ENCODE results near the gene DNM1. TPM values are rescaled to one million over a fixed set of nuclear protein-coding genes. Genes with fewer than 3 reads are reported as not detected.
A peak's percentile ranks its signal among the peaks of the same experiment; 100 is the strongest.

The DNM1 gene
- polyA plus RNA-seq, 4 donors, result 0.45 to 72.1 (median 3.7) TPM

DNA sequence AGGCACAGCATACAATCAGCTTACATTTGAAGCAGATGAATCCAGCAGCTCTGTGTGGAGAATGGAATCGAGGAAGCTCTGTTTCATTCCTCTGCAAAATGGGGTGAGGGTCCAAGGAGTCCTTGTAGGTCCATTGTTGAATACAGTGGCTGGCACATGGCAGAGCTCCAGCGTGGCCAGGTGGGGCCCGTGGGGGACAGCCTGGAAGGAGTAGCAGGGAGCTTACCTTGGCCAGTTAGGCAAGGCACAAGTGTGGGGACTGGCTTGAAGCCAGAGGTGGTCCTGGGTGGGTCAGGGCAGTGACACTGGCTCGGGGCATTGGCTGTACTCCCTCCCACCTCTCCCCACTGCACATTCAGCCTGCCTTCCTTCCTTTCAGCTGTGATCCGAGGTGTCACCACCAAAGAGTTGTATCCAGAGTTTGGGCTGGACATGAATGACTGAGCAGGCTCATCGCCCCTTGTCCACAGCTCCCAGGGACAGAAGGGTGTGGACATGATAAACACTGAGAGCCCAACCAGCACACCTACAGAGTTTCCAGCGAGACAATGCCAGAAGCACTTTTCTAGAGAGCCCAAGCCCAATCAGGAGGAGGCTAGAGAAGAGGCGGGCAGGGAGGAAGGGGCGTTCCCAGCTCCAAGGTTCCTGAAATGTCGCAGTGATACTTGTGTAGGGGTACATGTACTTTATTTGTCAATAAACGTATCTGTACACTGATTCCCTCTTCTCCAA, 85.3 kb downstream of the DNM1 start:
- Histone ChIP-seq H3K4me1 (ENCODE audit: control insufficient read depth in 3 of 3, insufficient read depth in 2 of 3, low read depth in 1 of 3, low read length in 2 of 3) (no peaks in the 10 kb centered on the region), H3K4me3 (ENCODE audit: low read depth in 1 of 3, low read length in 3 of 3) (no peak overlapping the region), H3K36me3 (ENCODE audit: control insufficient read depth in 3 of 3, insufficient read depth in 2 of 3, low read depth in 1 of 3, low read length in 3 of 3) (peaks cover 2 to 31% (median 8%) of the 10 kb centered on the region in 3 donors), H3K9me3 (ENCODE audit: control insufficient read depth in 2 of 2, insufficient read depth in 1 of 2, low read depth in 1 of 2, low read length in 1 of 2) (no peaks in the 10 kb centered on the region), H3K27ac (ENCODE audit: low read depth in 1 of 3, low read length in 2 of 3) (no peak overlapping the region), H3K27me3 (ENCODE audit: control insufficient read depth in 3 of 3, insufficient read depth in 3 of 3, low read length in 3 of 3) (no peaks in the 10 kb centered on the region)
- DNase-seq, result no peak
- WGBS, 3 donors, result 82 to 84% (median 84%) methylated on average over 11 of the region's 11 CpGs
- FAIRE-seq, result no peak

DNA sequence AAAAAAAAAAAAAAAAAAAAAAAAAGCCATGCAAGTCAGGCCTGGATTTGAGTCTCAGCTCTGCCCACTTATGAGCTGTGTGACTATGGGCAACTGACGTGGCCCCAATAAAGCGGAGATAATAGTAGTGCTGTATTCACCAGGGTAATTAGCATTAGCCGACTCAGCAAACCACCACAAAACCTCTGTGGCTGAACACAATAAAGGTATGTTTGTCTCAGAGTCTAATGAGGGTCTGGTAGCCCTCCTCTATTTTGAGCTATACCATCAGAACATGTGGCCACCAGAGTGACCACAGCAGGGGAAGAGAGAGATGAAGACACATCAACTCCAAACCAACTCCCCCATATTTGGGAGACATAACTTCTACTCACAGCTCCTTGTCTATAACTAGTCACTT, 88.8 kb downstream of the DNM1 start:
- no peaks in the 10 kb centered on the region for H3K9me3 ChIP-seq (ENCODE audit: control insufficient read depth in 2 of 2, insufficient read depth in 1 of 2, low read depth in 1 of 2, low read length in 1 of 2)
- H3K4me3 ChIP-seq (ENCODE audit: low read depth in 1 of 3, low read length in 3 of 3), result no peak overlapping the region
- FAIRE-seq (no peak), DNase-seq (no peak)
- no peaks in the 10 kb centered on the region for H3K27me3 ChIP-seq (ENCODE audit: control insufficient read depth in 3 of 3, insufficient read depth in 3 of 3, low read length in 3 of 3)
- H3K4me1 ChIP-seq (ENCODE audit: control insufficient read depth in 3 of 3, insufficient read depth in 2 of 3, low read depth in 1 of 3, low read length in 2 of 3), result peaks cover 0 to 17% (median 0%) of the 10 kb centered on the region in 3 donors
- H3K27ac ChIP-seq (ENCODE audit: low read depth in 1 of 3, low read length in 2 of 3), result no peak overlapping the region
- peaks cover 0 to 16% (median 2%) of the 10 kb centered on the region in 3 donors for H3K36me3 ChIP-seq (ENCODE audit: control insufficient read depth in 3 of 3, insufficient read depth in 2 of 3, low read depth in 1 of 3, low read length in 3 of 3)
- WGBS, 3 donors, result 78 to 96% (median 78%) methylated on average over 3 of the region's 3 CpGs

DNA sequence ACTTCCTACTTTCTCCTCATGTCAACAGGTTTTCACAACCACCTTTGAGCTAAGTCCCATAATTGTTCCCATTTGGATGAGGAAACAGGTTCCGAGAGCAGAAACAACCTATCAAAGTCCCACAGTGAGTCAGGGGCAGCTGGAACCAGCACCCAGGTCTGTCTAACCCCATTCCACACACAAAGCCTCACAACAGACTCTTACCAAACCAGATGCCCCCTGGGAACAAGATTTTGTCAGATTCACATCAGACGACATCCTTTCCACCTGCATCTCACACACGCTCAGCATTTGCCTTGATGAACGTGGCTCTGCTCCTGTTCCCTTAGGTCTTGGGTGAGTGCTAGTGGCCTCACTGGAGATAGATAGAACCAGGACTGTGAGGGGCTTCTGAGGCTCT, 89.9 kb downstream of the DNM1 start:
- H3K4me1 ChIP-seq (ENCODE audit: control insufficient read depth in 3 of 3, insufficient read depth in 2 of 3, low read depth in 1 of 3, low read length in 2 of 3), result peaks cover 0 to 24% (median 0%) of the 10 kb centered on the region in 3 donors
- no peak for FAIRE-seq
- no peaks in the 10 kb centered on the region for H3K27me3 ChIP-seq (ENCODE audit: control insufficient read depth in 3 of 3, insufficient read depth in 3 of 3, low read length in 3 of 3)
- peaks cover 0 to 13% (median 2%) of the 10 kb centered on the region in 3 donors for H3K36me3 ChIP-seq (ENCODE audit: control insufficient read depth in 3 of 3, insufficient read depth in 2 of 3, low read depth in 1 of 3, low read length in 3 of 3)
- 86 to 93% (median 87%) methylated on average over 4 of the region's 4 CpGs for WGBS, 3 donors
- no peak overlapping the region for H3K27ac ChIP-seq (ENCODE audit: low read depth in 1 of 3, low read length in 2 of 3)
- H3K9me3 ChIP-seq (ENCODE audit: control insufficient read depth in 2 of 2, insufficient read depth in 1 of 2, low read depth in 1 of 2, low read length in 1 of 2), result no peaks in the 10 kb centered on the region
- no peak for DNase-seq
- H3K4me3 ChIP-seq (ENCODE audit: low read depth in 1 of 3, low read length in 3 of 3), result no peak overlapping the region

DNA sequence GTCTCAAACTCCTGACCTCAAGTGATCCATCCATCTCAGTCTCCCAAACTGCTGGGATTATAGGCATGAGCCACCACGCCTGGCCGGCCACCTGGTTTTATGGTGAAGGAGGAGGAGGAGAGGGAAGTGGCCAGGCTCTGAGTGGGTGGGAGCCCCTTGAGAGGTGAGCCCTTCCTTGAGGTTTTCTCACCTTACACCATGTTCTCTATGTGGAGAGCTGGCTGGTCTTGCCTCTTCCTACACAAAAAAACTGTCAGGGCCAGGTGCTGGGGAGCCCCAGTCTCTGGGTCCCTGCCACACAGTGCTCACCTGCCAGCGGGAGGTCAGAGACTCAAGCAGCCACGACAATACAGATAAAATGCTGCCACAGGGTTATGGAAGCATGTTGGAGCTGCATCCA, 91.0 kb downstream of the DNM1 start:
- H3K4me3 ChIP-seq (ENCODE audit: low read depth in 1 of 3, low read length in 3 of 3), result no peak overlapping the region
- peaks cover 0 to 24% (median 0%) of the 10 kb centered on the region in 3 donors for H3K4me1 ChIP-seq (ENCODE audit: control insufficient read depth in 3 of 3, insufficient read depth in 2 of 3, low read depth in 1 of 3, low read length in 2 of 3)
- no peak for FAIRE-seq
- 75 to 85% (median 76%) methylated on average over 4 of the region's 4 CpGs for WGBS, 3 donors
- peaks cover 0 to 5% (median 2%) of the 10 kb centered on the region in 3 donors for H3K36me3 ChIP-seq (ENCODE audit: control insufficient read depth in 3 of 3, insufficient read depth in 2 of 3, low read depth in 1 of 3, low read length in 3 of 3)
- H3K27me3 ChIP-seq (ENCODE audit: control insufficient read depth in 3 of 3, insufficient read depth in 3 of 3, low read length in 3 of 3), result no peaks in the 10 kb centered on the region
- no peaks in the 10 kb centered on the region for H3K9me3 ChIP-seq (ENCODE audit: control insufficient read depth in 2 of 2, insufficient read depth in 1 of 2, low read depth in 1 of 2, low read length in 1 of 2)
- no peak overlapping the region for H3K27ac ChIP-seq (ENCODE audit: low read depth in 1 of 3, low read length in 2 of 3)
- DNase-seq, result no peak

DNA sequence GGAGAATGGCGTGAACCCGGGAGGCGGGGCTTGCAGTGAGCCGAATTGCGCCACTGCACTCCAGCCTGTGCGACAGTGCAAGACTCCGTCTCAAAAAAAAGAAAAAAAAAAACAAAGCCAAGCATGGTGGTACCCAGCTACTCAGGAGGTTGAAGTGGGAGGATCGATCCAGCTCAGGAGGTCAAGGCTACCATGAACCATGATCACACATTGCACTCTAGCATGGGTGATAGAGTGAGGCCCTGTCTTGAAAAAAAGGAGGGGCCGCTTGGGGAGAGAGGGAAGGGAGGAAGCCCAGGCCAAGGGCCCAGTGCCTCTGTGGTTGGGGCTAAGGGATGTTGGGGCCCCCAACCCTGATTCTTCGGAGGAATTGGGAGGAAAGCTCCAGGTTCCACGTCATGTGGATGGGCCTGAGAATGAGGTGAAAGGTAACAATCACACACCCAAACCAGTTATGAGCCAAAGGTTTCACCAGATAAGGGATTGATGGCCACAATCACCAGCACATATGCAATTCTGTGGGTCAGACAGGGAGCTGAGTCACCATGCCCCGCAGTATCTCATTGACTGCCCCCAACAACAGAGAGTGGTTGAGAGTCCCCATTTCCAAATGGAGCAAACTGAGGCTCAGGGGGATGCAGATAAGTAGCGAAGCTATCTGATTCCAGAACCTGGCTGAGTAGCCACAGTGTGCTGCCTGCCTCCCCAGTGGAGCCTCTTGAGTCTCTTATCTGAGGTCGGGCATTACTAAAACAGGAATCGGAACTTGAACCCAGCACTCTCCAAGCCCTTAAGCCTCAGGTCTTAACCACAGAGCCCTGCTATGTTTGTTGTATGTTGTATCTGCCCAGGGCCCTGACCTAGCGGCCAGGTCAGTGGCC, 93.4 kb downstream of the DNM1 start:
- peaks cover 0 to 24% (median 0%) of the 10 kb centered on the region in 3 donors for H3K4me1 ChIP-seq (ENCODE audit: control insufficient read depth in 3 of 3, insufficient read depth in 2 of 3, low read depth in 1 of 3, low read length in 2 of 3)
- peaks cover 0 to 4% (median 2%) of the 10 kb centered on the region in 3 donors for H3K36me3 ChIP-seq (ENCODE audit: control insufficient read depth in 3 of 3, insufficient read depth in 2 of 3, low read depth in 1 of 3, low read length in 3 of 3)
- no peaks in the 10 kb centered on the region for H3K9me3 ChIP-seq (ENCODE audit: control insufficient read depth in 2 of 2, insufficient read depth in 1 of 2, low read depth in 1 of 2, low read length in 1 of 2)
- no peak for FAIRE-seq
- no peaks in the 10 kb centered on the region for H3K27me3 ChIP-seq (ENCODE audit: control insufficient read depth in 3 of 3, insufficient read depth in 3 of 3, low read length in 3 of 3)
- H3K27ac ChIP-seq (ENCODE audit: low read depth in 1 of 3, low read length in 2 of 3), result peak overlapping the region; percentile 81 to 92 (median 89)
- no peak overlapping the region for H3K4me3 ChIP-seq (ENCODE audit: low read depth in 1 of 3, low read length in 3 of 3)
- WGBS, 3 donors, result 51 to 76% (median 56%) methylated on average over 16 of the region's 16 CpGs
- DNase-seq, result peak; percentile 90 to 92

DNA sequence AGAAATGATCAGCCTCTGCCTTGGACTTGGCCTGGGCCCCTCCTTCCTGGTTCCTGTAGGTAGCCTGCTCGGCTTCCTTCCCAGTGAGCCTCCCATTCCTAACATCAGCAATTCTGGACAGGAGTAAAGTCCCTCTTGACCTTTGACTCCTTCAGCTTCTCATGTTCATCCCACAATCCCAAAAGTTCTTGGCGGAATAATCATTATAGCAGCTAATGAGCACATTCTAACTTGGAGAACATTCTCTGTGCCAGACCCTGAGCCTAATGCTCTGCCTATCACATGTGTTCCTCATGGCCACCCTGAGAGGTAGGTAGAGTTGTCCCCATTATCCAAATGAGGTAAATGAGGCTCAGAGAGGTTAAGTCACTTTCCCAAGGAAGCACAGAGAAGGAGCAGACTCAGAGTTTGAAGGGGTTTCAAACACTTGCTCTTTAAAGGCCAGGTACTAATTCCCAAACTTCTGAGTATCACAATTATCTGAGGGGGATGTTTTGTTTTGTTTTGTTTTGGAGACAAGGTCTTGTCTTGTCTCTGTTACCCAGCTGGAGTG, 94.1 kb downstream of the DNM1 start:
- 44 to 73% (median 68%) methylated on average over 2 of the region's 2 CpGs for WGBS, 3 donors
- DNase-seq (peak in 1 of 2 donors; percentile 61), FAIRE-seq (no peak)
- Histone ChIP-seq H3K27ac (ENCODE audit: low read depth in 1 of 3, low read length in 2 of 3) (peak overlapping the region; percentile 76 to 92 (median 89)), H3K27me3 (ENCODE audit: control insufficient read depth in 3 of 3, insufficient read depth in 3 of 3, low read length in 3 of 3) (no peaks in the 10 kb centered on the region), H3K4me1 (ENCODE audit: control insufficient read depth in 3 of 3, insufficient read depth in 2 of 3, low read depth in 1 of 3, low read length in 2 of 3) (peaks cover 0 to 24% (median 0%) of the 10 kb centered on the region in 3 donors), H3K36me3 (ENCODE audit: control insufficient read depth in 3 of 3, insufficient read depth in 2 of 3, low read depth in 1 of 3, low read length in 3 of 3) (peaks cover 0 to 4% (median 0%) of the 10 kb centered on the region in 3 donors), H3K4me3 (ENCODE audit: low read depth in 1 of 3, low read length in 3 of 3) (no peak overlapping the region), H3K9me3 (ENCODE audit: control insufficient read depth in 2 of 2, insufficient read depth in 1 of 2, low read depth in 1 of 2, low read length in 1 of 2) (no peaks in the 10 kb centered on the region)

DNA sequence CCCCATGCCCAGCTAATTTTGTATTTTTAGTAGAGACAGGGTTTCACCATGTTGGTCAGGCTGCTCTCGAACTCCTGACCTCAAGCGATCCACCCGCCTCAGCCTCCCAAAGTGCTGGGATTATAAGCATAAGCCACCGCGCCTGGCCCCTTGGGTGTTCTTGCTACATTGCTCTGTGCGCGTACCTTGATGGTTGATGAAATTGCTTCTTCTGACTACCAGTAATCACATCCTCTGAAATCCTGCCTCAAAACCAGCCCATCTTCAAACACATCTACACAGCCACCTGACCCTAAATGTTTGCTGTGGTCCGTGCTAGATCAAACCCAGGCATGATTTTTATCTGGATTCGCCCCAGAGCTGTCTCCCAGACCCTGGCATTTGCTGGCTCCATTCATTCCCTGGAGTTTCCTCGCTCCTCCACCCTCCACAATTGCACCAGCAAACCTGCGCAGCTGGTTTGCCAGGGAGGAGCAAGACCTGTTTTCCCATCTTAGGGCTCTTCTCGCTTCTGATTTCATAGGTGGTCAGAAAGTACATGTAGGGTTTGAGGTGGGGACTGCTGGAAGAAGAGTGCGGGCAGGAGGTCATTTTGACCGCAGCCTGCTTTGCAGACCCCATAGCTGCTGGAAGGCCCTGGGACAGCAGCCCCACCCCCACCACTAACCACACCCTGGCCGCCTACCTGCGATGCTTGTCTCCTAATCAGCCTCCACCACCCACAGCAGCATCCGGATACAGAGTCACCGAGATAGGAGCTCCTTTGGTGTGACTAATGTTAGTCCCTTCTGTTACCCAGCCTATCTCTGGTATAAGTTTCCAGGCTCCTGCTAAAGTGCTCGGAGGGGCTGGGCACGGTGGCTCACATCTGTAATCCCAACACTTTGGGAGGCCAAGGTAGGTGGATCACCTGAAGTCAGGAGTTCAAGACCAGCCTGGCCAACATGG, 95.6 kb downstream of the DNM1 start:
- FAIRE-seq (no peak), DNase-seq (peak; percentile 38 to 52)
- H3K27ac ChIP-seq (ENCODE audit: low read depth in 1 of 3, low read length in 2 of 3), result peak overlapping the region in 1 of 3 donors; percentile 30
- H3K4me1 ChIP-seq (ENCODE audit: control insufficient read depth in 3 of 3, insufficient read depth in 2 of 3, low read depth in 1 of 3, low read length in 2 of 3), result peaks cover 0 to 24% (median 0%) of the 10 kb centered on the region in 3 donors
- H3K9me3 ChIP-seq (ENCODE audit: control insufficient read depth in 2 of 2, insufficient read depth in 1 of 2, low read depth in 1 of 2, low read length in 1 of 2), result no peaks in the 10 kb centered on the region
- peaks cover 0 to 4% (median 0%) of the 10 kb centered on the region in 3 donors for H3K36me3 ChIP-seq (ENCODE audit: control insufficient read depth in 3 of 3, insufficient read depth in 2 of 3, low read depth in 1 of 3, low read length in 3 of 3)
- no peaks in the 10 kb centered on the region for H3K27me3 ChIP-seq (ENCODE audit: control insufficient read depth in 3 of 3, insufficient read depth in 3 of 3, low read length in 3 of 3)
- no peak overlapping the region for H3K4me3 ChIP-seq (ENCODE audit: low read depth in 1 of 3, low read length in 3 of 3)
- 37 to 79% (median 51%) methylated on average over 18 to 20 of the region's 20 CpGs for WGBS, 3 donors

Data from small intestine (tissue), 7 donors.